Measurements from ENCODE around the gene GALNT6.

GRCh38 chr12:51390457-51390856, 749 bp downstream of the GALNT6 start:
- TF ChIP-seq CTCF (IDR thresholded peaks at IDR 0.05; ENCODE audit: poor library complexity): no peak
- no peak for TF ChIP-seq EZH2phosphoT487 (IDR thresholded peaks at IDR 0.05; ENCODE audit: low read depth, severe bottlenecking, unreplicated experiment)

Measured in hepatocyte (in vitro differentiated cells).